Measurements from ENCODE around the gene BAAT. TPM values are rescaled to one million over a fixed set of nuclear protein-coding genes. Genes with fewer than 3 reads are reported as not detected.

Gene BAAT
- total and polyA plus RNA-seq, 9 donors: 0.10 to 0.31 (median 0.12) TPM; not detected in 6

DNA sequence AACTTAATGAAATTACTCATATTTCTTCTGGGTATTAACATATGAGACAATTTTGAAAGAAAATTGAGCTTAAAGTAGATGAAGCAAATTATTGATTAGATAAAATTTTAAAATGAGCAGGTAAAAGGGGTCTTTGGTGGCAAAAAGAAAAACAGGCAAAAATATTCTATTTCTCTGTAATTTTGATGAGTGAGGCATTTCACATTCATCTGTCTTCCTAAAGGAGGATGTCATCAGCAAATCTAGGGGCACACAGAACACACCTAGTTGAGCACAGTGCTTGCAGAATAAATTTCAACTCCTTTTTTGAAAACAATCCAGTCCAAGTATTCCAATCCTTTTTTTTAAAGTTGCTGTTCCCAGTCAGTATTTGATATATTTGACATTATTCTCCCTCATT, 30.0 kb upstream of the BAAT start:
- H3K27me3 ChIP-seq: no peaks in the 10 kb centered on the region
- TF ChIP-seq EP300 (IDR thresholded peaks at IDR 0.05): no peak
- no peak for TF ChIP-seq POLR2A (IDR thresholded peaks at IDR 0.05)
- TF ChIP-seq, protein P1, sequence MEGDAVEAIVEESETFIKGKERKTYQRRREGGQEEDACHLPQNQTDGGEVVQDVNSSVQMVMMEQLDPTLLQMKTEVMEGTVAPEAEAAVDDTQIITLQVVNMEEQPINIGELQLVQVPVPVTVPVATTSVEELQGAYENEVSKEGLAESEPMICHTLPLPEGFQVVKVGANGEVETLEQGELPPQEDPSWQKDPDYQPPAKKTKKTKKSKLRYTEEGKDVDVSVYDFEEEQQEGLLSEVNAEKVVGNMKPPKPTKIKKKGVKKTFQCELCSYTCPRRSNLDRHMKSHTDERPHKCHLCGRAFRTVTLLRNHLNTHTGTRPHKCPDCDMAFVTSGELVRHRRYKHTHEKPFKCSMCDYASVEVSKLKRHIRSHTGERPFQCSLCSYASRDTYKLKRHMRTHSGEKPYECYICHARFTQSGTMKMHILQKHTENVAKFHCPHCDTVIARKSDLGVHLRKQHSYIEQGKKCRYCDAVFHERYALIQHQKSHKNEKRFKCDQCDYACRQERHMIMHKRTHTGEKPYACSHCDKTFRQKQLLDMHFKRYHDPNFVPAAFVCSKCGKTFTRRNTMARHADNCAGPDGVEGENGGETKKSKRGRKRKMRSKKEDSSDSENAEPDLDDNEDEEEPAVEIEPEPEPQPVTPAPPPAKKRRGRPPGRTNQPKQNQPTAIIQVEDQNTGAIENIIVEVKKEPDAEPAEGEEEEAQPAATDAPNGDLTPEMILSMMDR (IDR thresholded peaks at IDR 0.05): no peak
- H3K4me1 ChIP-seq (ENCODE audit: insufficient read depth): no peaks in the 10 kb centered on the region
- peaks cover under 1 to 24% of the 10 kb centered on the region in 2 donors for H3K9me3 ChIP-seq
- H3K4me3 ChIP-seq: no peak overlapping the region
- no peak overlapping the region for H3K27ac ChIP-seq
- no peaks in the 10 kb centered on the region for H3K36me3 ChIP-seq
- intact Hi-C loops (cut with DNase I): no loop called here
- no peak for DNase-seq

DNA sequence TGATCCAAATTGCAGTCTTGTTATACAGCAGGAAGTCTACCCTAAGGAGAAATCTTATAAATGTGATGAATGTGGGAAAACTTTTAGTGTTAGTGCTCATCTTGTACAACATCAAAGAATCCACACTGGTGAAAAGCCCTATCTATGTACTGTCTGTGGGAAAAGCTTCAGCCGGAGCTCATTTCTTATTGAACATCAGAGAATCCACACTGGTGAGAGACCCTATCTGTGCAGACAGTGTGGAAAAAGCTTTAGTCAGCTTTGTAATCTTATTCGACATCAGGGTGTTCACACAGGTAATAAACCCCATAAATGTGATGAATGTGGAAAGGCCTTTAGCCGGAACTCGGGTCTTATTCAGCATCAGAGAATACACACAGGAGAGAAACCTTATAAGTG, 24.3 kb upstream of the BAAT start:
- no peak for DNase-seq
- Histone ChIP-seq H3K27me3 (no peaks in the 10 kb centered on the region), H3K4me3 (no peak overlapping the region), H3K27ac (no peak overlapping the region), H3K36me3 (no peaks in the 10 kb centered on the region), H3K9me3 (peaks cover 12 to 53% of the 10 kb centered on the region in 2 donors), H3K4me1 (ENCODE audit: insufficient read depth) (no peaks in the 10 kb centered on the region)
- TF ChIP-seq, protein P1 (IDR thresholded peaks at IDR 0.05): no peak
- TF ChIP-seq EP300 (IDR thresholded peaks at IDR 0.05): no peak
- TF ChIP-seq POLR2A (IDR thresholded peaks at IDR 0.05): no peak
- intact Hi-C loops (cut with DNase I): no loop called here
- WGBS, 3 donors: 98 to 99% (median 99%) methylated on average over 4 of the region's 4 CpGs

DNA sequence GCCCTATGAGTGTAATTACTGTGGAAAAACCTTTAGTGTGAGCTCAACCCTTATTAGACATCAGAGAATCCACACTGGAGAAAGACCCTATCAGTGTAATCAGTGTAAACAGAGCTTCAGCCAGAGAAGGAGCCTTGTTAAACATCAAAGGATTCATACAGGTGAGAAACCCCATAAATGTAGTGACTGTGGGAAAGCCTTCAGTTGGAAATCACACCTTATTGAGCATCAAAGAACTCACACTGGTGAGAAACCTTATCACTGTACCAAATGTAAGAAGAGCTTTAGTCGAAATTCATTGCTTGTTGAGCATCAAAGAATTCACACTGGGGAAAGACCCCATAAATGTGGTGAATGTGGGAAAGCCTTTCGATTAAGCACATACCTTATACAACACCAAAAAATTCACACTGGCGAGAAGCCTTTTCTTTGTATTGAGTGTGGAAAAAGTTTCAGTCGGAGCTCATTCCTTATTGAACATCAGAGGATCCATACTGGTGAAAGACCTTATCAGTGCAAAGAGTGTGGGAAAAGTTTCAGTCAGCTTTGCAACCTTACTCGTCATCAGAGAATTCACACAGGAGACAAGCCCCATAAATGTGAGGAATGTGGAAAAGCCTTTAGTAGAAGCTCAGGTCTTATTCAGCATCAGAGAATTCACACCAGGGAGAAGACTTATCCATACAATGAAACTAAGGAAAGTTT, 23.7 kb upstream of the BAAT start:
- Histone ChIP-seq H3K4me3 (no peak overlapping the region), H3K27ac (no peak overlapping the region), H3K4me1 (ENCODE audit: insufficient read depth) (no peaks in the 10 kb centered on the region), H3K36me3 (peaks cover 4% of the 10 kb centered on the region), H3K27me3 (no peaks in the 10 kb centered on the region), H3K9me3 (peaks cover 14 to 55% of the 10 kb centered on the region in 2 donors)
- intact Hi-C loops (cut with DNase I): no loop called here
- DNase-seq: no peak
- TF ChIP-seq POLR2A (IDR thresholded peaks at IDR 0.05) (no peak), EP300 (IDR thresholded peaks at IDR 0.05) (no peak)
- 96 to 98% (median 97%) methylated on average over 5 of the region's 5 CpGs for WGBS, 3 donors

DNA sequence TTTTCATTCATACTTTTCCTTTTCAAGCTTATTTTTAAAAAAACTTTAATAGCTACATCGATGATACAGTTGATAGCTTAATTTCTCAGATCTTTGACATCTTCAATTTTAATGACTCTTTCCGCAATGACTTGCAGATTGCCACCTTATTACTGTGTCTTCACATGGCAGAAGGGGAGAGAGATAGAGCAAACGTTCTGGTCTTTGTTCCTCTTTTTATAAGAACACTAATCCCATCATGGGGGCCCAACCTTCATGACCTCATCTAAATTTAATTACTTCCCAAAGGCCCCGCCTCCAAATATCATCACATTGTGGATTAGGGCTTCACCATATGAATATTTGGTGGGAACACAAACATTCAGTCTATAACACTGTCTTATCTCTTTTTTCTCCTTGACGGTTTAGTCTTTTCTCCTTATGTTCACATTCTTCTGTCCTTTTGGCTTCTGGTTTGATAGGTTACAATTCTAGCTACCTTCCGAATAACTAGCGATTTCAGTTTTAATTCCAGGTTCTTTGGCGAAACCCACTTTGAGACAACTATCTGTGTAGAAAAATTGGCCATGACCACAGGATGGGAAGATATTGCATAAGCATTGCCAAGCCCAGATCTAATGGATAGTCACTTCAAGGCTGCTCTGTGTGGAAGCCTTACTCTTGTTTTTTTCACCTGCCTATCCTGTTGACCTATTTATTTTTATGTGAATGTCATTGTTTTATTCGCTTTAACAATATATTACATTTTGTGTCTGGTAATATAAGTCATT, 18.9 kb upstream of the BAAT start:
- no peak overlapping the region for H3K4me3 ChIP-seq
- TF ChIP-seq, protein P1 (IDR thresholded peaks at IDR 0.05): no peak
- TF ChIP-seq POLR2A (IDR thresholded peaks at IDR 0.05) (no peak), EP300 (IDR thresholded peaks at IDR 0.05) (no peak)
- no peak overlapping the region for H3K27ac ChIP-seq
- 92 to 96% (median 95%) methylated on average over 9 of the region's 9 CpGs for WGBS, 3 donors
- intact Hi-C loops (cut with DNase I): no loop called here
- H3K9me3 ChIP-seq: peaks cover 3 to 37% of the 10 kb centered on the region in 2 donors
- peaks cover 4% of the 10 kb centered on the region for H3K36me3 ChIP-seq
- H3K27me3 ChIP-seq: no peaks in the 10 kb centered on the region
- H3K4me1 ChIP-seq (ENCODE audit: insufficient read depth): peaks cover 2% of the 10 kb centered on the region
- no peak for DNase-seq

DNA sequence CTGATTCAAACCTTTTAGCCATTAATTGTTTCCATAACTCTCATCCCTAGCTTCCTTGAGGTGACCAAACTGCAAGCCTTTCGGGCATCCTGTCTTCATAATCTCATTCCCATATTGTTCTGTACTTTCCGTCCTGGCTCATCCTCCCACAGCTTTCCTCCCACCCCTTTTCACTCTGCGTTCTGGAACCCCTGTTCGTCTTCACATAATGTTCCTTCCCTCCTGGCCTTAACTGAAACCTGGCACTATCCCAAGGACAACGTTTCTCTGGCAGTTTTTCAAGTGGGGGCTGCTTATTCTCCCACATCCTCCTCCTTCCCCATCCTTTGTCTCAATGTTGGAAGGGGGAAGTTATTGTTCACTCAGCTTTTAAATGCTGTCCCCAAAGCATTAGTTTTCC, 15.3 kb upstream of the BAAT start:
- Histone ChIP-seq H3K4me3 (no peak overlapping the region), H3K27ac (no peak overlapping the region), H3K9me3 (peaks cover 3 to 13% of the 10 kb centered on the region in 2 donors), H3K27me3 (no peaks in the 10 kb centered on the region), H3K36me3 (peaks cover 4% of the 10 kb centered on the region), H3K4me1 (ENCODE audit: insufficient read depth) (peaks cover 2% of the 10 kb centered on the region)
- 21 to 41% (median 30%) methylated on average over 5 of the region's 5 CpGs for WGBS, 3 donors
- DNase-seq: peak in 1 of 5 donors; percentile 36
- intact Hi-C loops (cut with DNase I): no loop called here
- TF ChIP-seq, protein P1 (IDR thresholded peaks at IDR 0.05): no peak
- TF ChIP-seq EP300 (IDR thresholded peaks at IDR 0.05) (no peak), POLR2A (IDR thresholded peaks at IDR 0.05) (no peak)

Data from ovary (tissue), 9 donors.